ENCODE results near the gene ZNF652.

ZNF652 gene

GRCh38 chr17:49315551-49316257 is 46.3 kb downstream of the ZNF652 start:
- no peak overlapping the region for H3K27ac ChIP-seq
- ChIA-PET POLR2A (ENCODE audit: low non-redundant PET) (no interaction called here), CTCF (interaction anchor here (0.7 to 0.9 kb wide), 8 partner anchors 55 to 283 kb away, joined by 3 to 7 read pairs (median 3); no protein-coding TSS in a partner anchor)
- peak; percentile 90 for DNase-seq (ENCODE audit: low spot score)
- TF ChIP-seq, protein P1, sequence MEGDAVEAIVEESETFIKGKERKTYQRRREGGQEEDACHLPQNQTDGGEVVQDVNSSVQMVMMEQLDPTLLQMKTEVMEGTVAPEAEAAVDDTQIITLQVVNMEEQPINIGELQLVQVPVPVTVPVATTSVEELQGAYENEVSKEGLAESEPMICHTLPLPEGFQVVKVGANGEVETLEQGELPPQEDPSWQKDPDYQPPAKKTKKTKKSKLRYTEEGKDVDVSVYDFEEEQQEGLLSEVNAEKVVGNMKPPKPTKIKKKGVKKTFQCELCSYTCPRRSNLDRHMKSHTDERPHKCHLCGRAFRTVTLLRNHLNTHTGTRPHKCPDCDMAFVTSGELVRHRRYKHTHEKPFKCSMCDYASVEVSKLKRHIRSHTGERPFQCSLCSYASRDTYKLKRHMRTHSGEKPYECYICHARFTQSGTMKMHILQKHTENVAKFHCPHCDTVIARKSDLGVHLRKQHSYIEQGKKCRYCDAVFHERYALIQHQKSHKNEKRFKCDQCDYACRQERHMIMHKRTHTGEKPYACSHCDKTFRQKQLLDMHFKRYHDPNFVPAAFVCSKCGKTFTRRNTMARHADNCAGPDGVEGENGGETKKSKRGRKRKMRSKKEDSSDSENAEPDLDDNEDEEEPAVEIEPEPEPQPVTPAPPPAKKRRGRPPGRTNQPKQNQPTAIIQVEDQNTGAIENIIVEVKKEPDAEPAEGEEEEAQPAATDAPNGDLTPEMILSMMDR (conservative IDR thresholded peaks at IDR 0.05; ENCODE audit: low read depth), result peak; percentile 92

DNA sequence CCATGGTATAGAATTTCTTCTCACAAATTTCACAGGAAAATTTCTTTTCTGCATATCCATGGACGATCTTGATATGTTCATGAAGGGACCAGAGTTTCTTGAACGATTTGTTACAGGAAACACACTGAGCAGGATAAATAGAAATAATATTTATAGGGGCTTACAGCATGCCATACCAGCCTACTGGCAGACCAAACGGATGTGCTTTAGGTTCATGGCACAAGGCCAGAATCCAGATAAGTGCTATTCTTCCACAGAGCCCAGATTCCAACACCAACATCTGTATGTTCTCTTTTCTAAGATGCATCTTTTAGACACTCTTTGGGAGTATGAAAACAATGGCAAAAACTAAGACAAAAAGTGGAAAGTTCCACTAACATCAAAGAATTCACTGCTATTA is 49.3 kb downstream of the ZNF652 start:
- ChIA-PET POLR2A (ENCODE audit: low non-redundant PET) (no interaction called here), CTCF (interaction anchor here (0.8 to 0.9 kb wide), 2 partner anchors 88 to 195 kb away, joined by 3 read pairs; no protein-coding TSS in a partner anchor)
- TF ChIP-seq, protein P1 (conservative IDR thresholded peaks at IDR 0.05; ENCODE audit: low read depth), result no peak
- DNase-seq (ENCODE audit: low spot score), result no peak
- no peak overlapping the region for H3K27ac ChIP-seq

GRCh38 chr17:49299996-49300395 is 62.1 kb downstream of the ZNF652 start:
- no peak overlapping the region for H3K27ac ChIP-seq
- DNase-seq (ENCODE audit: low spot score), result no peak
- TF ChIP-seq, protein P1 (conservative IDR thresholded peaks at IDR 0.05; ENCODE audit: low read depth), result no peak
- CTCF ChIA-PET, result no interaction called here
- POLR2A ChIA-PET (ENCODE audit: low non-redundant PET), result no interaction called here

- CTCF ChIA-PET, result interaction anchor here (0.6 to 0.8 kb wide), 2 partner anchors 198 to 313 kb away, joined by 4 to 5 read pairs; no protein-coding TSS in a partner anchor
- no peak for DNase-seq (ENCODE audit: low spot score)
- H3K27ac ChIP-seq, result no peak overlapping the region
- TF ChIP-seq, protein P1 (conservative IDR thresholded peaks at IDR 0.05; ENCODE audit: low read depth), result no peak
- POLR2A ChIA-PET (ENCODE audit: low non-redundant PET), result interaction anchor here (0.6 kb wide), 1 partner anchor 91 kb away, joined by 3 read pairs; no protein-coding TSS in a partner anchor
These were observed 63.6 kb downstream of the ZNF652 start for GRCh38 chr17:49298371-49298976.

- ChIA-PET POLR2A (ENCODE audit: low non-redundant PET) (no interaction called here), CTCF (interaction anchor here (0.6 to 1.6 kb wide), 2 partner anchors 63 to 111 kb away, joined by 3 to 7 read pairs; no protein-coding TSS in a partner anchor)
- TF ChIP-seq, protein P1 (conservative IDR thresholded peaks at IDR 0.05; ENCODE audit: low read depth), result no peak
- no peak overlapping the region for H3K27ac ChIP-seq
- no peak for DNase-seq (ENCODE audit: low spot score)
These were observed 64.9 kb downstream of the ZNF652 start for GRCh38 chr17:49297141-49297540.

DNA sequence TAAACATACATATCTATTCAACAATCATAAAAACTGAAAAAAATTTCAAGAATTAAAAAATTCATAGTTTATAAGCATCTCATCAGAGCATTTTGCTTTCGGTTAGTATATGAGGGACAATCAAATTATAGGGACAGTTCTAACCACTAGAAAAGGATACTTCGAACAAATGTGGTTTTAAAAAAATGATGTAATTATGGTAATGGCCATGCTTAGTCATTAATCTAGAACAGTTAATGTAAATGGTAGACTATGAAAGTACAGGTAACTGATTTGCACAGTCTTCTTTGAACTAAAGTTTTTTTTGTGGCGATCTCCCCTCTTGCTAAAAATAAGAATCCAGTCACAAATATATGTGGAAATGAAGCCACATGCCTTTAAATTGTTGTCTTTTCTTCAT is 67.9 kb downstream of the ZNF652 start:
- no peak for DNase-seq (ENCODE audit: low spot score)
- ChIA-PET CTCF (interaction anchor here (0.6 kb wide), 1 partner anchor 222 kb away, joined by 6 read pairs; no protein-coding TSS in a partner anchor), POLR2A (ENCODE audit: low non-redundant PET) (no interaction called here)
- TF ChIP-seq, protein P1 (conservative IDR thresholded peaks at IDR 0.05; ENCODE audit: low read depth), result no peak
- no peak overlapping the region for H3K27ac ChIP-seq

Measured in RWPE1 (cell line).